H9 (cell line): Measurements from ENCODE around the gene METTL4. TPM values are rescaled to one million over a fixed set of nuclear protein-coding genes. Genes with fewer than 3 reads are reported as not detected.

Source experiments
- DNase-seq: peaks from one replicate; pipeline ENCODE4 v3.0.0-alpha.2; 2017
- H2AFZ ChIP-seq: one replicate; pipeline ENCODE4 v1.6.1; 2013; ENCODE audit warnings: mild to moderate bottlenecking, low read length, control low read depth, moderate library complexity
- H2AK5ac ChIP-seq: 2 replicates; pipeline ENCODE4 v1.6.1; 2013; ENCODE audit warnings: low read length, control low read depth, mixed read lengths; ENCODE audit not compliant: insufficient read length
- H2BK120ac ChIP-seq: one replicate; pipeline ENCODE4 v1.6.1; 2013; ENCODE audit warnings: low read depth, mild to moderate bottlenecking, low read length, control low read depth, inconsistent platforms; ENCODE audit not compliant: poor library complexity, severe bottlenecking
- H2BK12ac ChIP-seq: 2 replicates; pipeline ENCODE4 v1.6.1; 2013; ENCODE audit warnings: low read length, control low read depth, mixed read lengths, low read depth; ENCODE audit not compliant: insufficient read length
- H2BK15ac ChIP-seq: 2 replicates; pipeline ENCODE4 v1.6.1; 2013; ENCODE audit warnings: low read depth, low read length, control low read depth
- H2BK20ac ChIP-seq: one replicate; pipeline ENCODE4 v1.6.1; 2013; ENCODE audit warnings: low read depth, mild to moderate bottlenecking, low read length, control low read depth, inconsistent platforms; ENCODE audit not compliant: poor library complexity, severe bottlenecking
- H2BK5ac ChIP-seq: 2 replicates; pipeline ENCODE4 v1.6.1; 2013; ENCODE audit warnings: low read length, control low read depth, mixed read lengths; ENCODE audit not compliant: insufficient read length
- H3K14ac ChIP-seq: 2 replicates; pipeline ENCODE4 v1.6.1; 2013; ENCODE audit warnings: low read length, control low read depth; ENCODE audit not compliant: insufficient read depth
- H3K18ac ChIP-seq: 2 replicates; pipeline ENCODE4 v1.6.1; 2013; ENCODE audit warnings: low read depth, mild to moderate bottlenecking, mixed read lengths, low read length, control low read depth; ENCODE audit not compliant: insufficient read length
- H3K23ac ChIP-seq: 2 replicates; pipeline ENCODE4 v1.6.1; 2013; ENCODE audit warnings: low read length, control low read depth, mixed read lengths, low read depth; ENCODE audit not compliant: insufficient read length
- H3K23me2 ChIP-seq: 2 replicates; pipeline ENCODE4 v1.6.1; 2013; ENCODE audit warnings: low read depth, mild to moderate bottlenecking, mixed read lengths, low read length, control low read depth; ENCODE audit not compliant: insufficient read length, poor library complexity, severe bottlenecking
- H3K27ac ChIP-seq: 2 replicates; pipeline ENCODE4 v1.5.1; 2013; ENCODE audit warnings: low read length, control low read depth, mixed read lengths, low read depth; ENCODE audit not compliant: insufficient read length
- H3K27me3 ChIP-seq: 2 replicates; pipeline ENCODE4 v1.6.1; 2013; ENCODE audit warnings: low read length, control low read depth, inconsistent platforms; ENCODE audit not compliant: insufficient read depth
- H3K4ac ChIP-seq: 2 replicates; pipeline ENCODE4 v1.6.1; 2013; ENCODE audit warnings: low read depth, mild to moderate bottlenecking, control low read depth, inconsistent platforms, low read length, moderate library complexity
- H3K4me1 ChIP-seq: 2 replicates; pipeline ENCODE4 v1.6.1; 2013; ENCODE audit warnings: low read length, control low read depth, inconsistent platforms; ENCODE audit not compliant: insufficient read depth
- H3K4me2 ChIP-seq: 2 replicates; pipeline ENCODE4 v1.6.1; 2013; ENCODE audit warnings: low read length, control low read depth, mixed read lengths; ENCODE audit not compliant: insufficient read length, insufficient read depth
- H3K56ac ChIP-seq: 2 replicates; pipeline ENCODE4 v1.6.1; 2013; ENCODE audit warnings: low read depth, mild to moderate bottlenecking, mixed read lengths, low read length, control low read depth; ENCODE audit not compliant: insufficient read length
- H3K79me1 ChIP-seq: 2 replicates; pipeline ENCODE4 v1.6.1; 2013; ENCODE audit warnings: low read depth, mild to moderate bottlenecking, moderate library complexity, low read length, control low read depth, inconsistent platforms; ENCODE audit not compliant: insufficient read depth, poor library complexity, severe bottlenecking
- H3K79me2 ChIP-seq: 2 replicates; pipeline ENCODE4 v1.6.1; 2013; ENCODE audit warnings: low read length, control low read depth, inconsistent platforms; ENCODE audit not compliant: insufficient read depth
- H3K9ac ChIP-seq: 2 replicates; pipeline ENCODE4 v1.6.1; 2013; ENCODE audit warnings: low read length, control low read depth, mixed read lengths; ENCODE audit not compliant: insufficient read length; ENCODE audit errors: extremely low read depth
- H3K9me3 ChIP-seq: one replicate; pipeline ENCODE4 v1.6.1; 2013; ENCODE audit warnings: low read depth, low read length, inconsistent platforms; ENCODE audit not compliant: control insufficient read depth
- H3T11ph ChIP-seq: one replicate; pipeline ENCODE4 v1.6.1; 2013; ENCODE audit warnings: mild to moderate bottlenecking, low read length, control low read depth, inconsistent platforms
- H4K20me1 ChIP-seq: one replicate; pipeline ENCODE4 v1.6.1; 2013; ENCODE audit not compliant: control insufficient read depth, insufficient read length, insufficient read depth
- H4K5ac ChIP-seq: 2 replicates; pipeline ENCODE4 v1.6.1; 2013; ENCODE audit warnings: low read depth, mild to moderate bottlenecking, mixed read lengths, low read length, control low read depth; ENCODE audit not compliant: insufficient read length
- H4K8ac ChIP-seq: replicated peaks from 2 replicates; pipeline ENCODE4 v1.6.1; 2013; ENCODE audit warnings: low read length, control low read depth, mixed read lengths, low read depth; ENCODE audit not compliant: insufficient read length
- H4K91ac ChIP-seq: 2 replicates; pipeline ENCODE4 v1.6.1; 2013; ENCODE audit warnings: low read depth, mild to moderate bottlenecking, moderate library complexity, mixed read lengths, low read length, control low read depth; ENCODE audit not compliant: insufficient read length
- H3K27ac Mint-ChIP-seq, 3 experiments: 2 replicates in 2 of 3; 3 replicates in 1 of 3; pipeline ENCODE4 v1.8.0; 2020 to 2021; ENCODE audit warnings: mixed read lengths in 3 of 3, mild to moderate bottlenecking in 1 of 3, moderate library complexity in 1 of 3
- H3K27me3 Mint-ChIP-seq: 2 replicates; pipeline ENCODE4 v1.8.0; 2021; ENCODE audit warnings: low read depth, mild to moderate bottlenecking, moderate library complexity, mixed read lengths
- H3K36me3 Mint-ChIP-seq, 3 experiments: 2 replicates in 2 of 3; 3 replicates in 1 of 3; pipeline ENCODE4 v1.8.0; 2020 to 2021; ENCODE audit warnings: low read depth in 3 of 3, mixed read lengths in 3 of 3; ENCODE audit not compliant: insufficient read depth in 1 of 3
- H3K4me1 Mint-ChIP-seq, 2 experiments: 2 replicates each; pipeline ENCODE4 v1.8.0; 2020; ENCODE audit warnings: mixed read lengths in 2 of 2
- H3K4me3 Mint-ChIP-seq, 2 experiments: 2 replicates in 1 of 2; 3 replicates in 1 of 2; pipeline ENCODE4 v1.8.0; 2020 to 2021; ENCODE audit warnings: mild to moderate bottlenecking in 2 of 2, mixed read lengths in 2 of 2, moderate library complexity in 1 of 2
- H3K9me3 Mint-ChIP-seq, 2 experiments: 2 replicates in 1 of 2; 3 replicates in 1 of 2; pipeline ENCODE4 v1.8.0; 2020; ENCODE audit warnings: mild to moderate bottlenecking in 2 of 2, mixed read lengths in 2 of 2, moderate library complexity in 1 of 2
- CTCF ChIP-seq: fragments of 200-600 bp; sonication (generic); conservative IDR thresholded peaks from 3 replicates; pipeline ENCODE4 v1.8.0; 2021; ENCODE audit warnings: antibody characterized with exemption, mild to moderate bottlenecking
- total RNA-seq: library from RNA; stranded (reverse); gene quantifications from 2 replicates; pipeline ENCODE4 v1.2.1, GENCODE V29; 2021

Gene METTL4
- total RNA-seq, 1 experiment from 2014 or later: 14.2 TPM

GRCh38 chr18:2602844-2603243 lies 31.5 kb upstream of the METTL4 start:
- TF ChIP-seq CTCF: no peak
- no peak overlapping the region for H3K4me2 ChIP-seq

More at GRCh38 chr18:2602844-2603243, 31.5 kb upstream of the METTL4 start:
- no peaks in the 10 kb centered on the region for H4K20me1 ChIP-seq
- no peak overlapping the region for H4K8ac ChIP-seq
- no peaks in the 10 kb centered on the region for H3K79me2 ChIP-seq
- no peaks in the 10 kb centered on the region for H3K79me1 ChIP-seq
- no peak overlapping the region for H3K27ac ChIP-seq
- no peaks in the 10 kb centered on the region for H3K27me3 Mint-ChIP-seq
- no peak overlapping the region for H3T11ph ChIP-seq
- no peak overlapping the region for H3K18ac ChIP-seq
- no peak for DNase-seq
- H3K36me3 Mint-ChIP-seq: peaks cover 10 to 57% (median 52%) of the 10 kb centered on the region in 3 experiments; a peak in 6 of 7 replicates
- H2BK120ac ChIP-seq: no peak overlapping the region
- H3K4me1 Mint-ChIP-seq: no peaks in the 10 kb centered on the region
- no peaks in the 10 kb centered on the region for H3K27me3 ChIP-seq
- no peak overlapping the region for H3K27ac Mint-ChIP-seq
- H3K4me3 Mint-ChIP-seq: no peak overlapping the region
- no peak overlapping the region for H2AK5ac ChIP-seq
- no peak overlapping the region for H3K23ac ChIP-seq
- H2BK5ac ChIP-seq: no peak overlapping the region
- H2BK12ac ChIP-seq: no peak overlapping the region
- no peaks in the 10 kb centered on the region for H3K23me2 ChIP-seq
- no peaks in the 10 kb centered on the region for H3K9me3 ChIP-seq
- H3K56ac ChIP-seq: no peak overlapping the region
- H4K5ac ChIP-seq: no peak overlapping the region
- no peaks in the 10 kb centered on the region for H3K4me1 ChIP-seq
- H2BK20ac ChIP-seq: no peak overlapping the region
- no peaks in the 10 kb centered on the region for H3K9me3 Mint-ChIP-seq
- H4K91ac ChIP-seq: no peak overlapping the region
- no peak overlapping the region for H2BK15ac ChIP-seq
- no peak overlapping the region for H3K9ac ChIP-seq
- no peak overlapping the region for H2AFZ ChIP-seq
- no peak overlapping the region for H3K14ac ChIP-seq
- H3K4ac ChIP-seq: no peak overlapping the region
